CD14-positive monocyte (primary cell): ENCODE measurements around the gene THSD7A. TPM values are rescaled to one million over a fixed set of nuclear protein-coding genes. Genes with fewer than 3 reads are reported as not detected.

ENCODE experiments used
- DNase-seq, 3 donors: peaks; one replicate each; pipeline ENCODE4 v3.0.0-alpha.2; 2011 to 2022
- H2AFZ ChIP-seq: 2 replicates; pipeline ENCODE4 v1.6.0; 2012; ENCODE audit warnings: mild to moderate bottlenecking, low read depth, low read length, inconsistent platforms; ENCODE audit not compliant: insufficient read depth, poor library complexity, severe bottlenecking
- H3K27ac ChIP-seq, 2 donors: 1 replicate in 1 of 2; 2 replicates in 1 of 2; pipeline ENCODE4 v1.5.1; 2012 to 2013; ENCODE audit warnings: low read length in 2 of 2, control low read depth in 1 of 2, inconsistent platforms in 1 of 2, low read depth in 1 of 2, mild to moderate bottlenecking in 1 of 2
- H3K27me3 ChIP-seq, 2 donors: one replicate each; pipeline versions ENCODE4 v1.6.0 to v1.6.1; 2011 to 2013; ENCODE audit warnings: low read length in 2 of 2; ENCODE audit not compliant: control insufficient read depth in 2 of 2, insufficient read depth in 2 of 2
- H3K36me3 ChIP-seq, 2 donors: replicated peaks in 1 of 2; 1 replicate in 1 of 2; 2 replicates in 1 of 2; pipeline versions ENCODE4 v1.5.1 to v1.6.1; 2012 to 2013; ENCODE audit warnings: low read length in 2 of 2, control low read depth in 1 of 2, inconsistent platforms in 1 of 2, mild to moderate bottlenecking in 1 of 2; ENCODE audit not compliant: insufficient read depth in 2 of 2, control insufficient read depth in 1 of 2
- H3K4me1 ChIP-seq, 2 donors: 1 replicate in 1 of 2; 2 replicates in 1 of 2; pipeline versions ENCODE4 v1.5.1 to v1.6.1; 2012 to 2013; ENCODE audit warnings: low read length in 2 of 2, control low read depth in 1 of 2, inconsistent platforms in 1 of 2, mild to moderate bottlenecking in 1 of 2, moderate library complexity in 1 of 2; ENCODE audit not compliant: insufficient read depth in 2 of 2, control insufficient read depth in 1 of 2
- H3K4me2 ChIP-seq: replicated peaks from 2 replicates; pipeline ENCODE3; 2012; ENCODE audit warnings: low read length, moderate library complexity, mild to moderate bottlenecking; ENCODE audit not compliant: poor library complexity, severe bottlenecking; ENCODE audit errors: extremely low read depth
- H3K4me3 ChIP-seq, 3 experiments: fragments of 200-600 bp in 1 of 3; sonication (generic) in 1 of 3; replicated peaks in 1 of 3; 1 replicate in 2 of 3; 2 replicates in 1 of 3; pipeline ENCODE4 v1.5.1; 2011 to 2013; ENCODE audit warnings: low read length in 3 of 3, mild to moderate bottlenecking in 3 of 3, control low read depth in 2 of 3, low read depth in 2 of 3, inconsistent platforms in 1 of 3, moderate library complexity in 1 of 3
- H3K79me2 ChIP-seq: 2 replicates; pipeline ENCODE4 v1.6.0; 2012; ENCODE audit warnings: mild to moderate bottlenecking, control low read depth, inconsistent platforms, low read length, moderate library complexity; ENCODE audit not compliant: insufficient read depth
- H3K9ac ChIP-seq: 2 replicates; pipeline ENCODE4 v1.6.0; 2017; ENCODE audit warnings: low read length, mild to moderate bottlenecking; ENCODE audit not compliant: insufficient read depth, poor library complexity, severe bottlenecking
- H3K9me3 ChIP-seq, 2 donors: replicated peaks in 1 of 2; 1 replicate in 1 of 2; 2 replicates in 1 of 2; pipeline versions ENCODE4 v1.5.1 to v1.6.1; 2012 to 2013; ENCODE audit warnings: low read length in 2 of 2, control low read depth in 1 of 2; ENCODE audit not compliant: control insufficient read depth in 1 of 2, insufficient read depth in 1 of 2
- H4K20me1 ChIP-seq: 2 replicates; pipeline ENCODE4 v1.6.0; 2012; ENCODE audit warnings: mild to moderate bottlenecking, low read length, control low read depth, moderate library complexity; ENCODE audit not compliant: insufficient read depth
- H3K27ac Mint-ChIP-seq, 7 donors: one replicate each; pipeline ENCODE4 v1.8.0; 2020; ENCODE audit warnings: mild to moderate bottlenecking in 7 of 7, mixed read lengths in 7 of 7, moderate library complexity in 6 of 7, inconsistent platforms in 2 of 7
- H3K27me3 Mint-ChIP-seq, 3 donors: one replicate each; pipeline ENCODE4 v1.8.0; 2021 to 2022; ENCODE audit warnings: low read depth in 3 of 3, mild to moderate bottlenecking in 3 of 3, mixed read lengths in 3 of 3, moderate library complexity in 3 of 3, inconsistent platforms in 1 of 3
- H3K36me3 Mint-ChIP-seq, 2 donors: one replicate each; pipeline ENCODE4 v1.8.0; 2020; ENCODE audit warnings: mixed read lengths in 2 of 2, inconsistent platforms in 1 of 2, mild to moderate bottlenecking in 1 of 2
- H3K4me1 Mint-ChIP-seq: one replicate; pipeline ENCODE4 v1.8.0; 2020; ENCODE audit warnings: mild to moderate bottlenecking, mixed read lengths
- H3K4me3 Mint-ChIP-seq, 2 donors: one replicate each; pipeline ENCODE4 v1.8.0; 2020; ENCODE audit warnings: mild to moderate bottlenecking in 2 of 2, mixed read lengths in 2 of 2, moderate library complexity in 1 of 2
- H3K9me3 Mint-ChIP-seq, 7 donors: one replicate each; pipeline ENCODE4 v1.8.0; 2020 to 2022; ENCODE audit warnings: mixed read lengths in 7 of 7, mild to moderate bottlenecking in 6 of 7, moderate library complexity in 6 of 7, inconsistent platforms in 2 of 7
- WGBS: methylation state at CpG from one replicate; pipeline ENCODE4 v1.1.5; 2013; ENCODE audit warnings: missing lambda C conversion rate; ENCODE audit not compliant: insufficient coverage; 5-methylcytosine and 5-hydroxymethylcytosine counted together
- intact Hi-C, 2 donors: fragments of 100-400 bp; cut with micrococcal nuclease; formaldehyde crosslinking; loops; one replicate each; pipeline versions ENCODE4 v1.15.0 to v1.15.1; 2023
- polyA plus RNA-seq, 3 donors: library from polyadenylated mRNA; depleted of rRNA in 1 of 3; unstranded in 2 of 3; stranded (reverse) in 1 of 3; fragments of 300-500 nt in 2 of 3; fragments of >200 nt in 1 of 3; fragmentation: Illumina TruSeq in 2 of 3; gene quantifications; 1 replicate in 2 of 3; 2 replicates in 1 of 3; pipeline ENCODE4 v1.2.3, GENCODE V29; 2012 to 2021
- TF ChIP-seq, protein P1 (sequence below): fragments of 200-600 bp; IDR thresholded peaks from one replicate; pipeline ENCODE4 v1.8.0; 2022; ENCODE audit warnings: antibody characterized with exemption, mild to moderate bottlenecking

THSD7A gene
- polyA plus RNA-seq, 3 donors = under 0.01 TPM; not detected in 2

DNA sequence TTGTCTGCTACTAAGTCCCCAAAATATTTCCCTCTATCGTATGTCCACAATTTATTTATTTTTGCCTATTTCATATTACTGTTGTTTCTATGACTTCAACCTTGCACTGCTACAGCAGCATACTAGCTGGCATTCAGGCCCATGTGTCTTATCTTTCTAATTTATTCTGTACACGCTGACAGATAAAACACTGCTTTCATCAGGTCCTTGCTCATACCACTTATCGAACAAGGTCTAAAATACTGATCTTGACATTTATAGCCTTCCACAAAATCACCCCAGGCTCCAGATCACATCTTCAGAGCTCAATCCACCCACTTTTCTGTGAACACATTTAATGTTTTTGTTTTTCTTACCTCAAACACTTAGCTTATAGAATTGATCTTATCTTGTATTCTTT is 374.6 kb downstream of the THSD7A start:
- Mint-ChIP-seq H3K4me1 (peaks cover 10% of the 10 kb centered on the region), H3K27ac (peak overlapping the region in 1 of 7 donors; percentile 12), H3K4me3 (no peak overlapping the region), H3K36me3 (no peaks in the 10 kb centered on the region), H3K9me3 (no peaks in the 10 kb centered on the region), H3K27me3 (no peaks in the 10 kb centered on the region)
- Histone ChIP-seq H3K27me3 (no peaks in the 10 kb centered on the region), H3K27ac (no peak overlapping the region), H3K4me3 (no peak overlapping the region), H2AFZ (no peak overlapping the region), H3K36me3 (no peaks in the 10 kb centered on the region), H3K4me1 (peaks cover 5 to 10% of the 10 kb centered on the region in 2 donors), H4K20me1 (no peaks in the 10 kb centered on the region), H3K9ac (no peak overlapping the region), H3K9me3 (no peaks in the 10 kb centered on the region), H3K4me2 (no peak overlapping the region), H3K79me2 (no peaks in the 10 kb centered on the region)
- WGBS = 95% methylated on average over 2 of the region's 3 CpGs
- TF ChIP-seq, protein P1, sequence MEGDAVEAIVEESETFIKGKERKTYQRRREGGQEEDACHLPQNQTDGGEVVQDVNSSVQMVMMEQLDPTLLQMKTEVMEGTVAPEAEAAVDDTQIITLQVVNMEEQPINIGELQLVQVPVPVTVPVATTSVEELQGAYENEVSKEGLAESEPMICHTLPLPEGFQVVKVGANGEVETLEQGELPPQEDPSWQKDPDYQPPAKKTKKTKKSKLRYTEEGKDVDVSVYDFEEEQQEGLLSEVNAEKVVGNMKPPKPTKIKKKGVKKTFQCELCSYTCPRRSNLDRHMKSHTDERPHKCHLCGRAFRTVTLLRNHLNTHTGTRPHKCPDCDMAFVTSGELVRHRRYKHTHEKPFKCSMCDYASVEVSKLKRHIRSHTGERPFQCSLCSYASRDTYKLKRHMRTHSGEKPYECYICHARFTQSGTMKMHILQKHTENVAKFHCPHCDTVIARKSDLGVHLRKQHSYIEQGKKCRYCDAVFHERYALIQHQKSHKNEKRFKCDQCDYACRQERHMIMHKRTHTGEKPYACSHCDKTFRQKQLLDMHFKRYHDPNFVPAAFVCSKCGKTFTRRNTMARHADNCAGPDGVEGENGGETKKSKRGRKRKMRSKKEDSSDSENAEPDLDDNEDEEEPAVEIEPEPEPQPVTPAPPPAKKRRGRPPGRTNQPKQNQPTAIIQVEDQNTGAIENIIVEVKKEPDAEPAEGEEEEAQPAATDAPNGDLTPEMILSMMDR = no peak
- intact Hi-C loops = no loop called here
- DNase-seq = no peak

DNA sequence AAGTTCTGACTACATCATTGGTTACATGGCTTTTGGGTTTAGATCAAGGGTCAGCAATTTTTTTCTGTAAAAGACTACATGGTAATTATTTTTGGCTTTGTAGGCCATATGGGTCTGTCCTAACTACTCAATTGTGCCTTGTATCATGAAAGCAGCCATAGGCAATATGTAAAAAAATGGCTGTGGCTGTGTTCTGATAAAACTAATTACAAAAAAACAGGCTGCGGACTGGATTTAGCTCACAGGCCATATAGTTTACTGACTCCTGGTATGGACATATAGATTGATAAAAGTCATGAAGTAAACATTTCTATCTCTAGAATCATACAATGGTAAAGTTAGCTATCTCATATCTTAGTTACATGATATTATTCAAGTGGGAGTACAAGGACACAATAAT is 375.4 kb downstream of the THSD7A start:
- no peaks in the 10 kb centered on the region for H3K9me3 ChIP-seq
- no peak overlapping the region for H3K9ac ChIP-seq
- H3K27me3 ChIP-seq = no peaks in the 10 kb centered on the region
- Mint-ChIP-seq H3K4me3 (no peak overlapping the region), H3K4me1 (peaks cover 10% of the 10 kb centered on the region), H3K27me3 (no peaks in the 10 kb centered on the region), H3K36me3 (no peaks in the 10 kb centered on the region), H3K27ac (no peak overlapping the region), H3K9me3 (no peaks in the 10 kb centered on the region)
- H3K27ac ChIP-seq = no peak overlapping the region
- H3K4me2 ChIP-seq = no peak overlapping the region
- no peaks in the 10 kb centered on the region for H4K20me1 ChIP-seq
- intact Hi-C loops = no loop called here
- H3K4me3 ChIP-seq = no peak overlapping the region
- no peak overlapping the region for H2AFZ ChIP-seq
- H3K4me1 ChIP-seq = peaks cover 5 to 10% of the 10 kb centered on the region in 2 donors
- no peaks in the 10 kb centered on the region for H3K36me3 ChIP-seq
- DNase-seq = no peak
- TF ChIP-seq, protein P1 = no peak
- WGBS = no CpG with 5 or more reads among the region's 1 CpG
- H3K79me2 ChIP-seq = no peaks in the 10 kb centered on the region
